ENCODE results near the gene ATG7.
"Not testable (repeated sequence)": the region's sequence is repeated elsewhere in the genome, so short reads cannot be mapped to it uniquely, and the experiment has no call there.

The ATG7 gene

GRCh38 chr3:11593318-11594034 is 321.3 kb downstream of the ATG7 start:
- TF ChIP-seq, protein P1, sequence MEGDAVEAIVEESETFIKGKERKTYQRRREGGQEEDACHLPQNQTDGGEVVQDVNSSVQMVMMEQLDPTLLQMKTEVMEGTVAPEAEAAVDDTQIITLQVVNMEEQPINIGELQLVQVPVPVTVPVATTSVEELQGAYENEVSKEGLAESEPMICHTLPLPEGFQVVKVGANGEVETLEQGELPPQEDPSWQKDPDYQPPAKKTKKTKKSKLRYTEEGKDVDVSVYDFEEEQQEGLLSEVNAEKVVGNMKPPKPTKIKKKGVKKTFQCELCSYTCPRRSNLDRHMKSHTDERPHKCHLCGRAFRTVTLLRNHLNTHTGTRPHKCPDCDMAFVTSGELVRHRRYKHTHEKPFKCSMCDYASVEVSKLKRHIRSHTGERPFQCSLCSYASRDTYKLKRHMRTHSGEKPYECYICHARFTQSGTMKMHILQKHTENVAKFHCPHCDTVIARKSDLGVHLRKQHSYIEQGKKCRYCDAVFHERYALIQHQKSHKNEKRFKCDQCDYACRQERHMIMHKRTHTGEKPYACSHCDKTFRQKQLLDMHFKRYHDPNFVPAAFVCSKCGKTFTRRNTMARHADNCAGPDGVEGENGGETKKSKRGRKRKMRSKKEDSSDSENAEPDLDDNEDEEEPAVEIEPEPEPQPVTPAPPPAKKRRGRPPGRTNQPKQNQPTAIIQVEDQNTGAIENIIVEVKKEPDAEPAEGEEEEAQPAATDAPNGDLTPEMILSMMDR (IDR thresholded peaks at IDR 0.05), result no peak
- Histone ChIP-seq H3K27ac (peak overlapping the region; percentile 81 to 90), H3K4me3 (no peak overlapping the region)
- DNase-seq (ENCODE audit: low spot score), result no peak

GRCh38 chr3:11595024-11595423 is 322.8 kb downstream of the ATG7 start:
- H3K27ac ChIP-seq; H3K4me3 ChIP-seq; DNase-seq (ENCODE audit: low spot score): not testable (repeated sequence)

DNA sequence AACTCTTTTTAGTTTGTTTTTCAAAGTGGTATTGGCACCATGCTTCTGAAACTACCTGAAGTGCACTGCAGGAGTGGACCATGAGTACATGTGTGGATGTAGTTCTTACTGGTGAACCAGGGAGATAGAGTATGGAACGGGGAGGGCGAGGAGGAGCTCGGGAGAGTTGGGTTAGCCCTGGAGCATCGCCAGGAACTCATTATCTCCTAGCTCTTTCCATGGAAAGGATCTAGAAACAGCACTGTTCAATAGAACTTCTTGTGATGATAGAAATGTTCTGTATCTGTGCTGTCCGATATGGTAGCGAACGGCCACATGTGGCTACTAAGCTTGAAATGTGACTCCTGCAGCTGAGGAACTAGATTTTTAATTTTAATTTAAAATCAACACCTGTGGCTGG is 324.2 kb downstream of the ATG7 start:
- TF ChIP-seq, protein P1 (IDR thresholded peaks at IDR 0.05), result no peak
- Histone ChIP-seq H3K27ac (peak overlapping the region in 1 of 2 donors; percentile 50), H3K4me3 (no peak overlapping the region)
- no peak for DNase-seq (ENCODE audit: low spot score)

DNA sequence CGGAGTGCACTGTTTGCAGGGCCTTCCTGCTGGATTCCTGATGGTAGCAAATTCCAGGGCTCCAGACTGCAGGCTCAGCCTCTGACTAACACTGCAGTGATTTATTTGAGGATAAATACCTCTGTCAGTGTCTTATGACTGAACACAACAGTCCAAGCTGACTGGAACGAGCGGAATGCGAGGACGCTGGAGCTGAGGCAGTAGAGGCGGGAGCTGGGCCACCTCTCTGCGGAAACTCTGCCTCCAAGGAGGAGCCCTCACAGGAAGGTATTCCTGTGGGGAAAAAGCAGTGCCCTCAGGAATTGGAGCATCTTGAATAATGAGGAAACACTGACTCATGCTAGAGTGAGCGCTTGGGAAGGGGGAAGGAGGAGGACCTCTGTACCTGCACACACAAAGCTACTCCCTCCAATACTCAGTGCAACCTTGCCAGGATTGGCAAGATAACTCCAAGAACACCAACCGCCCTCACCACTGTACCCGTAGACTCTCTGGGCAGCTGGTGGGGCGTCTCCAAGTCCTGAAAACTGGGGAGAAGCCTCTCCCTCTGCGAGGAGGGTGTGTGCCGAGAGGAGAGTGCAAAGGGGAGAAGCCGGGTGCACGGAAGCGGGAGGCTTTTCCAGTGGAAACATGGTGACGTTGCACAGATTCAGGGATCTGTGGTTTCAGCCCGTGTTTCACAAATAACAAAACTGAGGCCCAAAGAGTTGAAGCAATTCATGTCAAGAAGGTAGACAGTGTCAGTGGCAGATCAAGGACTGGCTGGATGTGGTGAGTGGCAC is 328.5 kb downstream of the ATG7 start:
- peak; percentile 94 for DNase-seq (ENCODE audit: low spot score)

DNA sequence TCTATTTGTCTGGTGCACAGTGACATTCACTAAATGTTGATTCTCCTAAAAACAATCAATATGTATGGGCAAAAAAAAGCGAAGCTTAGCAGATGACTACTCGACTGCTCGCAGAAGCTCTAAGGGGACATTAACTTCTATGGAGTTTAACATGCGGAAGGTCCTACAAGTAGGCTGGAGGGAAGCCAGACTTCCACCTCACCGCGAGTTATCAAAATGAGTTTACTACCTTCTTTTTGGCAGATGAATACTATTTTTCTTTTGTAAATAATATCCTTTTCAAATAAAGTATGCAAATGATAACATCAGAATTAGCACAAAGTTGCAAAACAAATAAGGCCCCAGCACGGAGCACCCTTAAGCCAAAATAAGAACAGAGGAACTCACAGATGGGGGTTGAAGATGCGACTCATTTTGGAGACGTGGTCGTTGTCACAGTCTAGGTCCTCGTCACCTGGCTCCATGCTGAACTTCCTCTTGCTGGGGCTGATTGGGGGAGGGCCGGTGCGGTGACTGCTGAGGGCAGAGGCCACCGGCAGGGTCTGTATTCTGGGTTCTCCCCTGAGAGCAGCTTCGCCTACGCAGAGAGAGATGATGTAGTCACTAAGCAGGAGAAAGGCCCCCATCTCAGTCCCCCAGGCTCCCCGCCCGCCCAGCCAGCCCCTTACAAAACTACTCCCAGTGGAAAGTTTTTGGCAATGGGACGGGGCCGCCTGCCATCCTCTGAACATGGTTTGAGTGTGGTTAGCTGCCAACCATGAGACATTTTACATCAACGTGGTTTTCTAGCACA is 329.4 kb downstream of the ATG7 start:
- H3K4me3 ChIP-seq, result peak overlapping the region; percentile 45

More for the DNA sequence above, 328.5 kb downstream of the ATG7 start:
- peak overlapping the region; percentile 89 to 96 for H3K27ac ChIP-seq
- peak overlapping the region; percentile 28 for H3K4me3 ChIP-seq
- TF ChIP-seq, protein P1 (IDR thresholded peaks at IDR 0.05), result no peak

DNA sequence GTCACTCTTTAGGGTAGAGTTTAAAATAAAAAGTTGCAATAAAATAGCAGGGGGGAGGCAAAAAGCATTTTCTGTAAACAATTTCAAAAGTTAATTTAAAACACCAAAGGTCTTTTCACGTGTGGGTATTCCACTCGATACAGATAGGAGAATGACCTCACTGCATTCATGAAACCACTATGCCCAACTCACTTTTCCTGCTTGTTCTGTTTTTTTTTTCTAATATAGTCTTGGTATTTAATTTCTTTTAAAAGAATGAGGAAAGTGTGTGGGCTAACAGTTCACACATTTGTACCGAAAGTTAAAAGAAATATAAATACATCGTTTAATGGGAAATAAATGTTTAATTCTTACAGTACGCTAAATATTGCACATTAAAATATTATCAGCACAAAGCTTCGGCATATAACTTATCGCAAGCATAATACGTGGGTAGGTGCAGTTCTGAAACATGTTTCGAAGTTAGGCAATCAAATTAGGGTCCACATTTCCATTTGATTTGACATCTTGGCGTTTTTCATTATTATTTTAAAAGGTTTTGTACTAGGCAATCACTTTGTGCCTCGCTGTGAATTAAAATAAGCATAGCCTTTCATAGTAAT is 330.1 kb downstream of the ATG7 start:
- no peak overlapping the region for H3K4me3 ChIP-seq
- DNase-seq (ENCODE audit: low spot score), result no peak
- TF ChIP-seq, protein P1 (IDR thresholded peaks at IDR 0.05), result no peak
- peak overlapping the region; percentile 89 to 96 for H3K27ac ChIP-seq

More for the DNA sequence above, 329.4 kb downstream of the ATG7 start:
- DNase-seq (ENCODE audit: low spot score), result peak; percentile 91
- TF ChIP-seq, protein P1 (IDR thresholded peaks at IDR 0.05), result no peak
- H3K27ac ChIP-seq, result peak overlapping the region; percentile 89 to 96

All from coronary artery (tissue), 2 donors.